ENCODE results near the gene NCAM2. TPM values are rescaled to one million over a fixed set of nuclear protein-coding genes. Genes with fewer than 3 reads are reported as not detected.

The NCAM2 gene
- total RNA-seq, 1 donor from 2014 or later, result 1.3 TPM

DNA sequence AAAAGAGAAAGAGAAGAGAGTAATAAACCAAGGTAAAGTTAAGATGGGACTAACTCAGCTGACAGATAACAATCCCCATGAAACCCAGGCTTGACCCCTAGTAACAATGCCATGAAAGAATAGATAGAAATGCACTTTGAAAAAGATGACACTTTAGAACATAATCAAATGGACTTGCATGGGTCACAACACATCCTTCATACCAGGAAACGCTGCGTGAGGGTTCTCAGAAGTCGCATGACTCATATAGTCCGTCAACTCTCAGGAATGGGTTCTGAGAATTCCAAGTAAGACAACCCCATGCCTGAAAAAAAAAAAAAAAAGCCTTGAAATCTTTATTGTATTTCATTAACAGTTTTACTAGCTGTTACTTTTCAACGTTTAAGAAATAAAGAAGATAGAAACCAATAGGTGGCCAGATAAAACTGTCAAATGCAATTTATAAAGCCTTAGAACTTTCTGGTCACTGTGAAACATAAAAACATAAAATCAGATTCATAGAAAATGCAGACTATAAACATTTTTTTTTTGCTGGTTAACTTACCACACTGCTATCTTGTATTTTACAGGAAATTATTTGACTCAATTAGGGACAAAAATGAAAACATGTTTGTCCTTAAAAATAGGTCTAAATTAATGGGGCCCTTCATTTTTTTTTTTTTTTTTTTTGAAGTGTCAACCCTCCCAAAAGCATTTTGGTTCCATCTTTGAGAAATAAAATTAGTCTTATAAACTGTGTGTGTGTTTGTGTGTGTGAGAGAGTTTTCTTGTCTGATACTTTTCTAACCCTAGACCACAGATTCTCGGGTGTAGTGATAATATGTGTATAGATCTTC, 202.1 kb downstream of the NCAM2 start:
- Histone ChIP-seq H3K4me3 (ENCODE audit: low read depth, low read length) (no peak overlapping the region), H3K27me3 (ENCODE audit: control insufficient read depth, insufficient read depth, low read length) (no peaks in the 10 kb centered on the region)

DNA sequence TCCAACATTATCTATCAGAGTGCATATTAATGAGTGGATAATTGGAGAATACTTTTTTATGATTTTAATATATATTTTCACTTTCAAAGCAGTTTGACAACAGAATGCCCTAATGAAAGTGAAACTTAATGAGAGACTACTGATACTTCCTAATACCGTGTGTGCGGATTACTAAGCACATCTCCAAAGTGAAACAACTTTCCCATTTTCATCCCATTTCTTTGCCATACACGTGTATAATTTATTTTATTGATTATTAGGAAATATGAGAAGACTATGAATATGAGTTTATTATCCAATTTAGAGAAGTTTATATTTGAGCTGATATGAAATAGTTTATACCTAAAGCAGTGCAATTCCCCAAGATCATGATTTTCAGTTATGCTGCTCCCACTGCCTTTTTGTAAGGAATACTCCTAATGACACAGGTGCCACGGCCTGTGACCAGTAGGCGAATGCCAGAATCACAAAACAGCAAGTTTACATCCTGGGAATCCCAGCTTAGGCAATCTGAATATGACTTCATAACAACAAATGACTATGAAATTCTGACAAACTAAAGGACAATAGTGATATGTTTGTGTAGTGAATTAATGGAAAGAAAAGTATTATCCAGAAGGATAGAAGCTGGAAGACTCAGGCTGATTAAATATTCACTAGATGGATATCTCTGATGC, 202.9 kb downstream of the NCAM2 start:
- Histone ChIP-seq H3K27me3 (ENCODE audit: control insufficient read depth, insufficient read depth, low read length) (no peaks in the 10 kb centered on the region), H3K36me3 (ENCODE audit: control insufficient read depth, insufficient read depth, low read length) (no peaks in the 10 kb centered on the region), H3K4me3 (ENCODE audit: low read depth, low read length) (no peak overlapping the region)
- no peak for TF ChIP-seq CTCF (IDR thresholded peaks at IDR 0.05; ENCODE audit: insufficient read depth, low read length, severe bottlenecking)
- DNase-seq (ENCODE audit: low read depth) (no peak), FAIRE-seq (no peak)

More for the DNA sequence above, 202.1 kb downstream of the NCAM2 start:
- H3K36me3 ChIP-seq (ENCODE audit: control insufficient read depth, insufficient read depth, low read length), result no peaks in the 10 kb centered on the region
- FAIRE-seq (no peak), DNase-seq (ENCODE audit: low read depth) (peak; percentile 83)
- TF ChIP-seq CTCF (IDR thresholded peaks at IDR 0.05; ENCODE audit: insufficient read depth, low read length, severe bottlenecking), result no peak

- FAIRE-seq (no peak), DNase-seq (ENCODE audit: low read depth) (no peak)
- H3K4me3 ChIP-seq (ENCODE audit: low read depth, low read length), result no peak overlapping the region
- no peaks in the 10 kb centered on the region for H3K27me3 ChIP-seq (ENCODE audit: control insufficient read depth, insufficient read depth, low read length)
- H3K36me3 ChIP-seq (ENCODE audit: control insufficient read depth, insufficient read depth, low read length), result no peaks in the 10 kb centered on the region
- TF ChIP-seq CTCF (IDR thresholded peaks at IDR 0.05; ENCODE audit: insufficient read depth, low read length, severe bottlenecking), result no peak
These were observed 205.7 kb downstream of the NCAM2 start for GRCh38 chr21:21203822-21204339.

DNA sequence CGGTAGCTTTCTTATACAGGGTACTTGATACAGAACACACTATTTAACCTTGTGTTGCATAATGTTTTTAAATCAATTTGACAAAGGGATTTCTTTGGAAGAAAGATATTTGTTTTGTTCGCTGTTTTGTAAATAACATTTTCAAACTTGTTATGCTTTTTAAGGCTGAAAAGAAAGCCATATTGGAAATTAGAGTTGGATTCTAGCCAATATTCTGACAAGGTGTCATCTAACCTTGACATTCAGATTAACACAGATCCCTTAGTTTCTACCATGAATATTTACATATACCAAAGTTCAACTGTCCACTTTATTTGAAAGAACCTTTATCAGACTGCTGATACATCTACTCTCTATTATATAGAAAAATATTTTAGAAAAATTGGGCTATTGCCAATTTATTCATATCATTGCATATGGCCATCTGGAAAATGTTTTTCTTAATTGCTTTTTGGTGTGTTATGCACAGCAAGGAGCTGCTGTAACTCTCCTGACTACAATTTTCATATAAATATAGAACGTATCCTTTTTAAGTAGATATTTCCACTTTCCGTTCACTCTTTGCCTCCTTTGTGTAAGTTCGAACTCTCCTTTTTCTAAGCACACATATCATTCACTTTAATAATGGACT, 206.3 kb downstream of the NCAM2 start:
- no peak for TF ChIP-seq CTCF (IDR thresholded peaks at IDR 0.05; ENCODE audit: insufficient read depth, low read length, severe bottlenecking)
- Histone ChIP-seq H3K4me3 (ENCODE audit: low read depth, low read length) (no peak overlapping the region), H3K27me3 (ENCODE audit: control insufficient read depth, insufficient read depth, low read length) (no peaks in the 10 kb centered on the region), H3K36me3 (ENCODE audit: control insufficient read depth, insufficient read depth, low read length) (no peaks in the 10 kb centered on the region)
- no peak for FAIRE-seq
- DNase-seq (ENCODE audit: low read depth), result no peak

DNA sequence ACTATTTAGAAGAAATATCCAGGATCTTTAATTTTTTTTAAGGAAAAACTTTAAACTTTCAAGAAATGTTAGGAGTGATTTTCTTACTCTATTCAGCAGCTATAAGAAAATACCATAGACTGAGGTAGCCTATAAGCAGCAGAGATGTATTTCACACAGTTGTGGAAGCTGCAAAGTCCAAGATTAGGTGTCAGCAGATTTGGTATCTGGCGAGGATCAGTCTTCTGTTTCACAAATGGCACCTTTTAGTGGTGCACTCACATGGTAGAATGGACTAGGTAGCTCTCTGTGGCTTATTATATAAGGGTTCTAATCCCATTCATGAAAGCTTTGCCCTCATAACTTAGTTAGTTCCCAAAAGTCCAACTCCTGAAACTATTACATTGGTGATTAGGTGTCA, 207.4 kb downstream of the NCAM2 start:
- FAIRE-seq (no peak), DNase-seq (ENCODE audit: low read depth) (no peak)
- no peak for TF ChIP-seq CTCF (IDR thresholded peaks at IDR 0.05; ENCODE audit: insufficient read depth, low read length, severe bottlenecking)
- no peak overlapping the region for H3K4me3 ChIP-seq (ENCODE audit: low read depth, low read length)
- no peaks in the 10 kb centered on the region for H3K27me3 ChIP-seq (ENCODE audit: control insufficient read depth, insufficient read depth, low read length)
- no peaks in the 10 kb centered on the region for H3K36me3 ChIP-seq (ENCODE audit: control insufficient read depth, insufficient read depth, low read length)
